GM18505 (cell line): Measurements from ENCODE around the gene HEG1.

Experiments used
- ATAC-seq: cut with Tn5 transposase; IDR thresholded peaks from one replicate; pipeline ENCODE4 v1.9.1; 2021; ENCODE audit not compliant: unreplicated experiment
- POLR2A ChIP-seq: IDR thresholded peaks from 4 replicates; pipeline ENCODE4 v1.6.1; 2011; ENCODE audit warnings: borderline replicate concordance; ENCODE audit not compliant: insufficient read depth, insufficient read length; ENCODE audit errors: extremely low read depth

Gene HEG1

DNA sequence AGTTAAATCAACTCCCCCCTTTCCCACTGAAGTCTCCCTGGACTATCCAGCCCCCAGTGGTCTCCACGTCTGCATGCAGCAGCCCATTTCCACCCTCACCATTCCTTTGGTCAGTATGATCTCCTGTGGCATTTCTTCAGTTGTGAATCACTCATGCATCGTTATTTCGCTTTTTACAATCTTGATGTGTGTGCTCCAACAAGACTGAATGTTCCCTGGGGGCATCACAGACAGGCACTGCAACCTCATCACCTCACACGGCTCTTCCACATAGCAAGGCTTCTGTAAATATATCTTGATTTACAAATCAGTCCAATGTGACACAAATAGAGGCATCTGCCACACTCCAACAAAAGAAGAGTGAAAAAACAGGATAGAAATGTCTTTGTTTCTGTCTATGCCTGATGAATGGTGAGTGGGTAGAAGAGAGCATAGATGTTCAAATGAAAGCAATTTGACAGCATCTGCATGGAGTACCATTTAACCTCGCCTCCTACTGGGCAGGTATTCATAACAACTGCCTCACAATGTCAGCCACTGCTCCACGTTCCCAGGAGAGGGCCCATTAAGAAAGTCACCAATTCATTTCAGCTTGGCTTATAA, 5.2 kb downstream of the HEG1 start:
- no peak for TF ChIP-seq POLR2A
- no peak for ATAC-seq

DNA sequence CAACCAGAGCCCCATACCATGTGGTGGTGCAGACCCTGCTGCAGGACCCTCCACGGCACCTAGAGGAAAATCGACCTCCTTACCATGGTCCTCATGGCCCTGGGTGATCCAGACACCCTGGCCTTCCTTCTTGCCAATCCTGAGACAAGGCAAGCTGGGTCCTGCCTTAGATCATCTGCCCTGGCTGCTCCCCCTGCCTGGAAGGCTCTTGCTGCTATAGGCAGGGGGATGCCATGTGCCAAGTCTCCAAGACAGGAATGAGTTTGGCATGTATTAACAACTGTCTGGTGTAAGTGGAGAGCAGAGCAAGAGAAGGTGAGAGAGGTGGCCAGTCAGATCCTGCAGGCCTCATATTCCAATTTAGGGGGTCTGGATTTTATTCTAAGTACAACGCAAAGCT, 7.5 kb downstream of the HEG1 start:
- TF ChIP-seq POLR2A, result no peak
- no peak for ATAC-seq

DNA sequence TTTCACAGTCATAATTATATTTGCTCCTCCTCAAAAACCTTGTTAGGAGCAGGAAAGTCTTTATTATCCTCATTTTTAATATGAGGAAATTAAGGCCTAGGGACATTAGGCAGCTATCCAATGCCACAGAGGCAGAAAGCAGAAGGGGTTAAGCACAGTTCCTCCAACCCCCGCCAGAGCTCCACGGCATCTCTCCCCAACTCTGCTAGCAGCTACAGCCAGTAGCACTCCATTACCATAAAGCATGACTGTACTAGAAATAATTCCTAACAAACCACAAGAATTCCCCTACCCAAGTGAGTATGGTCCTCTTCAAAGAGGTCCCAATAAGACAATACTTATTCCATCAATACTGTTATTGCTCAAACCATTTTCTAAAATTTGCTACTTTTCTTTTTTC, 9.8 kb downstream of the HEG1 start:
- no peak for TF ChIP-seq POLR2A
- no peak for ATAC-seq

DNA sequence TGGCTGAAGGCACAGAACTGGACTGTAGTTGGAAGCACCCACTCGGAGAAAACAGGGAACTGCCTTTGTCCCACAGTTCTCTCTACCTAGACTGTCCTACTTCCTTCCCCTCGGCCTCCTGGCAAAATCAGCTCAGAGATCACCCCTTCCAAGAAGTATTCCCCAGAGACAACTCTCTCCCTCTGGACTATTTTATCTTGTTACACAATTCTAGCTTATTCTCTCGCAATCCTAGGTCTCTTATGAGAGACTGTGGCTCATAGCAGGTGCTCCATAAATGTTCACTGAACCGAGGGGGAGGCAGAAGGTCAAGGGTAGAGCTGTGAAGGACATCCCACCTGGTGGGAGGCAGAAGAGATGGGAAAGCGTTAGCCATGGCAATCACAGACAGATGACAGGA, 10.6 kb downstream of the HEG1 start:
- ATAC-seq, result no peak
- no peak for TF ChIP-seq POLR2A

DNA sequence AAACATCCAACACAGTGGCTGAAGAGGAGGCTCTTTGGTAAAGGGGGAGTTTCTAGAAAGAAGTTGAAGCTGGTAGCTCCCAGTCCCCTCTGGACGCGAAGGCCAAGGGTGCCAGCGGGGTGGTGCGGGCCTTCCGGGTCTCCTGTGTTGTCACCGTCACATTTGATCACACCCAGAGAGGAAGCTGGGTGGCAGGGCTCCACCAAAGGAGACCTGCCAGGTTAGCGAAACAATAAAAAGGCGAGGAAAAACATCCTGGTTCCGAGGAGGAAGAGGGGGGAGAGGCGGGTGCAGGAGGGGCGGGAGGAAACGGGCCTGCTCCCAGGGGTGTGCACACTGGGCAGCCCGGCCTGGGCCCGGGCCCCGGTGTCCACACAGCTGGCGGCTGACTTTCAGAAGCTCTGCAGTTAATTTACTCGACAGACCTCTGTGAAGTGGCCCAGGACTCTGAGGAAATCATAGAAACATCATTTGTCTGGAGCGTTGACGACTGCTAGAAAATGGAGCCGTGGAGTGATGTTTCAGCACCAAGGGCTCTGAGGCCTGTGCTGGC, 12.1 kb downstream of the HEG1 start:
- TF ChIP-seq POLR2A, result no peak
- ATAC-seq, result no peak

DNA sequence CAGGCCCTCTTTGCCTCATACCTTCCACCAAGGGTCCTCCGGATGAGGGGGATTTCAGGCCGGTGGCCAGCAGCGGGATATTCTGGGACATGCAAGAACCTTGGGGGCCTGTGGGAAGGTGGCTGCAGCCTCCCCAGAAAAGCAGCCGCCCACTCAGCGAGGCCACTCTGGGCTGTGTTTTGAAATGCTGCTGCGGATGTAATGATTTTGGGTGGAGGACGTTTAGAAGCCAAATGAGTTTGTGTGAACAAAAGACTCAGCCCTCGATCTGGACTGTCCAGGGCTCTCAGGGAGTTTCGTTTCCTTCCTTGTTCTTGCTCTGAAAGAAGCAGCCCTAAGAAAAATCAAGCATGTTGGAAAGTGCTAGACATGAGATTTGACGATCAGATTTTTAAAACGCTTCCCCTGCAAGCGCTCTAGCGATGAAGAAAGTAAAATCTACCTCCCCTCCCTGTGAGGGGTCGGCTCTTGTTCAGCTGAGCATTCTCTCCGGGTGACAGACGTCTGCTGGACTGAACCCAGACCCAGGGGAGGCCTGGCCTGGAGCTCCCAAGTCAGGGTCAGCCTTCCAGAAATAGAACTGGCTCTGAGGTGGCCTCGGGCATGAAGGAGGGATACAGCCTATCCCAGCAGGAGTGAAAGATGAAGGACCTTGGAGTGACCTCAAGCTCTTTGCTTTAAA, 12.9 kb downstream of the HEG1 start:
- no peak for ATAC-seq
- no peak for TF ChIP-seq POLR2A

DNA sequence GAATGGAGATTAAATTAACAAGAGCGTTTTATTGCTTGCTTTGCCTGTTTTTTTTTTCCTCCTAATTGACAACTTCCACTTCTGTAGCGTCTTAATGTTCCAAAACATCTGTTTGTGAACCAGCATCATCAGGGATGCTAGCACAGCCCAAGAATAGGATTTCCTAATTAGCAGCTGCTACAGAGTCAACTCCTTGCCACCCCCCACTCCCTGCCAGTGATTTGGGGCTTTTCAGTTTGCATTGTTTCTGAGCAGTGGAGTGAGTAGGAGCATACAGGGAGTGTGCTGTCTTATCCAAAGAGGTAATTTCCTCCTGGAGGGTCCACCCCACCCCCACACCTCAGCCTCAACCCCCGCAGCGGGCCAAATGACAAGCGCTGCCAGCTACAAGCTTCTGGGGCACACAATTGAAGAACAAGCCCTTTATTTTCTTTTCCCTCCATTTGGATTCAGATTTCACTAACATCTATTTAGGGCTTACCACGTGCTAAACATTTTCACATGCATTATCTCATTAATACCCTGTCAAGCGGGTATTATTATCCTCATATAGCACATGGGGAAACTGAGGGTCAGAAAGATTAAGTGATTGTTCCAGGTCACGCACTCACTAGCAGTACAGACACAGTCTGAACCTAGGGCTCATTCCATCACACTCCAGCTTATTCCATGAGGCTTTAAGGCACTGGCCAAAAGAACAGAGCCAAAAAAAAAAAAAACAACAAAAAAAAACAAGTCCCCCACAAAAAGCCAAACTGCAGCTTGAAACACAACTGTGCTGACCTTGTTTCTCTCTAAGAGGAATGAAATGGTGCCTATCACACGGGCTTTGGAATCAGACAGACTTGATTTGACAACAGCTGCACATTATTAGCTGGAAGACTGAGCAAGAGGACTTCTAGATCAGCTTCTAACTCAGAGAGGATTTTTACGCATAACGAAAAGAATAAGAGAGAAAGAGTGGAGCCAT, 16.4 kb downstream of the HEG1 start:
- no peak for ATAC-seq
- no peak for TF ChIP-seq POLR2A

DNA sequence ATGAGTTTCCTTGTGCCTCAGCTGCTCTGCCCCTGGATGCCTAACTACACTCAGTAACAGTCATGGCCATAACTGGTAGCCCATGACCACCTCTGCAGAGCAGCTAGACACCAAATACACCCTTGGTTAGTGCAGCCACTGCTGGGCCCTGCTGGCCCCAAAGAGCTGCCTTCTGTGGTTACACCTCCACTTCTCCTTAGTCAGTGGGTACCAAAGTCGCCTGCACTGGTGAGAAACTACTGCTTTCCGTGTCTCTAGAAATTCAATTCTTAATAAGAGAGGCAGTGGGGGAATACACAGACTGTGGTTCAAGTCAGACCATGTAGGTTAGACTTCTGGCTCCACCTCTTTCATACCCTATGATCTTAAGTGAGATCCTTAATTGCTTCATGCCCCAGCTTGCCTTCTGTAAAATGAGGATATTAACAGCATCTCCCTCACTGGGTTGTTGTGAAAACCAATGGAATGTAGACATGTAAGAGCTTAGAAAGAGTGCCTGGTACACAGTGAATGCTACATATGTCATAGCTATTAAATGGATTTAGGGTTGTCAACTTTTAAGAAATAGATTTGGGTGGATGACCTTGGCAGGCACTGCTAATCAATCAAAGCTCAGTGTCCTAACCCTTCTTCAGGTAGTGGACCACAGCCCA, 18.2 kb downstream of the HEG1 start:
- no peak for TF ChIP-seq POLR2A
- ATAC-seq, result no peak

DNA sequence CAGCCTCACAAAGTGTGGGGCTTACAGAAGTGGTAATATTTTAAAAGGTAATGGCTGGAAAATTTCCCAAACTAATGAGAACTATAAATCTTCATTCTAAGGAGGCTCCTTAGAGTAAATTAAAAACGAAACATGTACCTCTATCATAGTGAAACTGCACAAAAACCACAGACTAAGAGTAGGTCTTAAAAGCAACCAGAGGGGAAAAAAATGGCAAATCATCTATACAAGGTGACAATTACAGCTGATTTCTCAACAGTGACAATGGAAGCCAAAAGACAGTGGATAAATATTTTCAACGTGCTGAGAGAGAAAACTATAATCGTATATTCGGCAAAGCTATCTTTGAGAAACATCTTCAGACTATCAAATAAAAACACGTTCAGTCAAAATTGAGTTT, 20.6 kb downstream of the HEG1 start:
- ATAC-seq, result peak; percentile 88
- TF ChIP-seq POLR2A, result no peak

DNA sequence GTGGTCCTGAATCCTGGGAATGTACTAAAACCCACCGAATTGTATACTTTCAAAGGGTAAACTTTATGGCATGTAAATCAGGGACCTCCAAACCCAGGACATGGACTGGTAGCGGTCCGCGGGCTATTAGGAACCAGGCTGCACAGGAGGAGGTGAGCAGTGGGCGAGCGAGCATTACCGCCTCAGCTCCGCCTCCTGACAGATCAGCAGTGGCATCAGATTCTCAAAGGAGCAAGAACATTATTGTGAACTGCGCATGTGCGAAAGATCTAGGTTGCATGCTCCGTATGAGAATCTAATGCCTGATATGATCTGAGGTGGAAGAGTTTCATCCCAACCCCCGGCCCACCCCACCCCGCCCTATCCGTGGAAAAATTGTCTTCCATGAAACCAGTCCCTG, 22.2 kb downstream of the HEG1 start:
- ATAC-seq, result no peak
- TF ChIP-seq POLR2A, result no peak

DNA sequence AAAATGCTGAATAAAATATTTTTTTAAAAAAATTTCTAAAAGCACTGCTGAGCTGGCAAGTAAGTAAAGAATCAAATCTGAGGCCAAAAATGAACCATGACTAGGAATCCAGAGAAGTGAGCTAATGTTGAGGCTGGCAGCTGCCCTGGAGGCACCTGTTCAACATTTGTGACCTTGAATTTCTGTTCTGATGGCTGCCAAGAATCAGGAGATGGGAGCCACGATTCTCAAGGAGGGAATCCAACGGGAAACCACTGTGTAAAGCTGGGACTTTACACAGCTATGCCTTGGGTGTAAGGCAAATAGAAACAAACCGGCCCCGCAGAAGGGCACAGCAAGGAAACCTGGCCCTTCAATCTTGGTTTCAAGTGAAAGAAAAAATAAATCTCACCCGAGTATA, 22.7 kb downstream of the HEG1 start:
- TF ChIP-seq POLR2A, result no peak
- ATAC-seq, result no peak

DNA sequence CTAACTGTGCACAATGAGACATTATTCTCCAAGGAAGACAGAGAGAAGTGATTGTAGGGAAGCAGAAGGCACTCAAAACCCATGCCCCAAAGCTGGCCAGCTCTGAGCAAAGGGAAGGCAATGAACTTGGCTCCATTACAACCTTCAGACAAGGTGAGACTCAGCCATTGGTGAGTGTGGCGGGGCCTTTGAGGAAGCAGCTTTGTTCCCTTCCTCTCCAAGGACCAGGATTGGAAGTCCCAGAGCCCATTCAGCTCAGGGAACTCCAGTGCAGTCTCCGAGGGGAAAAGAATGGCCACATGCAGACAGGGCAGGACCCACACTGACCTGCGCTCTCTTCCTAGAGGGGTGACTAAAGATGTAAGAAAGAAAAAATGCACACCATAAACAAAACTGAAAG, 23.1 kb downstream of the HEG1 start:
- ATAC-seq, result no peak
- no peak for TF ChIP-seq POLR2A

DNA sequence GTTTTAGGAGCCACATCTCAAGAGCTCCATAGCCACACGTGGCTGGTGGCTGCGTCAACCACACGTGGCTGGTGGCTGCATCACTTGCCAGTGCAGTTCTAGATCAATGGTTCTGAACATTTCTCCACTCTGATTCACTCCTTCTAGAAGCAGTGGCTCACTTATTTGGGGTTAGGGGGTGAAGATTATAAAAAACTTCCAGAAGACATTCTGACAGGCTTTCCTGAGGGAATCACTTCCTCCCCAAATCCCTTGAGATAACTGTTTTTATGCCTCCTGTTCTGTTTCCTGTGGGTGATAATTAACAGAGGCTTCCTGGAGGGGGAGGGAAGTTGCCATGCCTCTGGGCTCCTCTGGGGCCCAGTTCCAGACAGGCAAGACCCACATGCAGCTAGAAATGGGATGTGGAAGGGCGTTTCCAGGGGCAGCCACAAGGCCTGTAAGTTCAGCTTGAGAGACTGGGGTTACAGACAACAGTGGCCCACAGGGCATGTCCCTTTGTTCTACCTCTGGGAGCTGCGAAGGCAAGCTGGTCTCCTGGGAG, 23.6 kb downstream of the HEG1 start:
- TF ChIP-seq POLR2A, result no peak
- no peak for ATAC-seq
